Nephron (organoid): Measurements from ENCODE around the gene BDH1.
A peak's percentile ranks its signal among the peaks of the same experiment; 100 is the strongest.
"Not testable (repeated sequence)": the region's sequence is repeated elsewhere in the genome, so short reads cannot be mapped to it uniquely, and the experiment has no call there.

Source experiments
- H3K27ac Mint-ChIP-seq, 3 experiments: 2 replicates each; pipeline ENCODE4 v1.8.0; 2020; ENCODE audit warnings: mixed read lengths in 3 of 3, mild to moderate bottlenecking in 2 of 3, moderate library complexity in 1 of 3
- H3K27me3 Mint-ChIP-seq: 2 replicates; pipeline ENCODE4 v1.8.0; 2021; ENCODE audit warnings: low read depth, mild to moderate bottlenecking, moderate library complexity, mixed read lengths
- H3K36me3 Mint-ChIP-seq: 2 replicates; pipeline ENCODE4 v1.8.0; 2020; ENCODE audit warnings: low read depth, mixed read lengths
- H3K4me1 Mint-ChIP-seq: 2 replicates; pipeline ENCODE4 v1.8.0; 2020; ENCODE audit warnings: mixed read lengths
- H3K4me3 Mint-ChIP-seq, 3 experiments: 2 replicates each; pipeline ENCODE4 v1.8.0; 2020; ENCODE audit warnings: mild to moderate bottlenecking in 3 of 3, mixed read lengths in 3 of 3, moderate library complexity in 2 of 3
- H3K9me3 Mint-ChIP-seq: 2 replicates; pipeline ENCODE4 v1.8.0; 2020; ENCODE audit warnings: mixed read lengths
- TF ChIP-seq, protein P1 (sequence below), 3 experiments: fragments of 200-600 bp; sonication (generic); IDR thresholded peaks; one replicate each; pipeline ENCODE4 v1.5.0; 2021; ENCODE audit warnings: antibody characterized with exemption in 3 of 3; ENCODE audit not compliant: unreplicated experiment in 3 of 3

BDH1 gene

GRCh38 chr3:197555281-197556261, at the start of gene BDH1:
Gene BDH1 (minus strand): TSS chr3:197555968. CDS start chr3:197546443, 9,525 bp downstream.
- Mint-ChIP-seq H3K27me3 (peaks cover 41% of the 10 kb centered on the region), H3K36me3 (no peaks in the 10 kb centered on the region), H3K4me1 (peaks cover 6% of the 10 kb centered on the region), H3K9me3 (no peaks in the 10 kb centered on the region), H3K27ac (peak within 1 kb of the TSS in 1 of 3 experiments; percentile 43), H3K4me3 (peak within 1 kb of the TSS; percentile 84 to 91 (median 87))
- TF ChIP-seq, protein P1, sequence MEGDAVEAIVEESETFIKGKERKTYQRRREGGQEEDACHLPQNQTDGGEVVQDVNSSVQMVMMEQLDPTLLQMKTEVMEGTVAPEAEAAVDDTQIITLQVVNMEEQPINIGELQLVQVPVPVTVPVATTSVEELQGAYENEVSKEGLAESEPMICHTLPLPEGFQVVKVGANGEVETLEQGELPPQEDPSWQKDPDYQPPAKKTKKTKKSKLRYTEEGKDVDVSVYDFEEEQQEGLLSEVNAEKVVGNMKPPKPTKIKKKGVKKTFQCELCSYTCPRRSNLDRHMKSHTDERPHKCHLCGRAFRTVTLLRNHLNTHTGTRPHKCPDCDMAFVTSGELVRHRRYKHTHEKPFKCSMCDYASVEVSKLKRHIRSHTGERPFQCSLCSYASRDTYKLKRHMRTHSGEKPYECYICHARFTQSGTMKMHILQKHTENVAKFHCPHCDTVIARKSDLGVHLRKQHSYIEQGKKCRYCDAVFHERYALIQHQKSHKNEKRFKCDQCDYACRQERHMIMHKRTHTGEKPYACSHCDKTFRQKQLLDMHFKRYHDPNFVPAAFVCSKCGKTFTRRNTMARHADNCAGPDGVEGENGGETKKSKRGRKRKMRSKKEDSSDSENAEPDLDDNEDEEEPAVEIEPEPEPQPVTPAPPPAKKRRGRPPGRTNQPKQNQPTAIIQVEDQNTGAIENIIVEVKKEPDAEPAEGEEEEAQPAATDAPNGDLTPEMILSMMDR (IDR thresholded peaks at IDR 0.05; ENCODE audit: unreplicated experiment in 3 of 3) = peak in 1 of 3 experiments; percentile 6

DNA sequence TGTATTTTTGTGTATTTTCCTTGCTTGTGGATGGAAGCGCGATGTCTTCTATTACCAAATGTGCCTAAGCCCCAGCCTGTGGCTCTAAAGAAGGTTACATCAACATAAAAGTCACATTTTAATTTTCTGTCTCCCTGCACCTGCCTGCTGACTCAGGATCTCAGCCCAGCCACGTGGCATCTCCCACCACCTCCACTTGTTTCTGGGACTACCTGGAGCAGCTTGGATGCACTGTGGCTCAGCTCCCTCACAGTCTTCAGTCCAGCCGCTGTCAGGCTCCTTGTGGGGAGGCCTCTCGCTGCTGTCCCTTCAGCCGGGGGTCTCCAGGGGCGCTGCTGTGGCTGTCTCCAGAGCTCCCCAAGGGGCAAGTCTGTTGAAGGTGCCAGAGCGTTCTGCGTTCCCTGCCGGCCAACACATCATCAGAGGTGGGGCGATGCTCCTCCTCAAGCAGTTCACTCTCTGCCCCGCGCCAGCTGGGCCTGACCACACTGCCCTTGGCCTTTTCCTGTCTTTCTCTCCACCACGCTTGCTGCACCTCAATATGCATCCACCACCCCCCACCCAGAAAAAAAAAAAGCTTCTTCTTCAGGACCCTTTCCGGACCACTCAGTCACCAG, 47.7 kb upstream of the BDH1 start:
- no peak overlapping the region for H3K4me3 Mint-ChIP-seq
- peaks cover 11% of the 10 kb centered on the region for H3K9me3 Mint-ChIP-seq
- H3K27ac Mint-ChIP-seq = no peak overlapping the region
- H3K27me3 Mint-ChIP-seq = no peaks in the 10 kb centered on the region
- TF ChIP-seq, protein P1 (IDR thresholded peaks at IDR 0.05; ENCODE audit: unreplicated experiment in 3 of 3) = no peak
- H3K4me1 Mint-ChIP-seq = peaks cover 6% of the 10 kb centered on the region
- H3K36me3 Mint-ChIP-seq = peaks cover 64% of the 10 kb centered on the region

GRCh38 chr3:197602351-197602750, 46.6 kb upstream of the BDH1 start:
- not testable (repeated sequence) for H3K4me1 Mint-ChIP-seq, H3K27me3 Mint-ChIP-seq, H3K4me3 Mint-ChIP-seq, H3K27ac Mint-ChIP-seq
- peaks cover 54% of the 10 kb centered on the region for H3K36me3 Mint-ChIP-seq
- peaks cover 11% of the 10 kb centered on the region for H3K9me3 Mint-ChIP-seq

DNA sequence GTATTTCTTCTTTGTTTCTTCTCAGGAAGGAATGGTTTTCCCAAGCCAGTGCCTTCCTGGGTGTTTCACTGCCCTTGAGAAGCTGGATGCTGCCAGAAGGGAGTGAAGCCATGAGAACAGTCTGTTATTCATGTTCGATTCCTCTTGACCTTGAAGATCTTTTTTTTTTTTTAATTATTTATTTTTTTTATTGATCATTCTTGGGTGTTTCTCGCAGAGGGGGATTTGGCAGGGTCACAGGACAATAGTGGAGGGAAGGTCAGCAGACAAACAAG, 45.7 kb upstream of the BDH1 start:
- not testable (repeated sequence) for H3K27me3 Mint-ChIP-seq, H3K4me1 Mint-ChIP-seq, H3K4me3 Mint-ChIP-seq, H3K27ac Mint-ChIP-seq
- H3K9me3 Mint-ChIP-seq = peaks cover 11% of the 10 kb centered on the region
- H3K36me3 Mint-ChIP-seq = peaks cover 45% of the 10 kb centered on the region

- H3K4me1 Mint-ChIP-seq = peaks cover 6% of the 10 kb centered on the region
These were observed 45.2 kb upstream of the BDH1 start for GRCh38 chr3:197600796-197601565.

GRCh38 chr3:197599089-197599765, 43.5 kb upstream of the BDH1 start:
- Mint-ChIP-seq H3K36me3 (peaks cover 27% of the 10 kb centered on the region), H3K4me3 (no peak overlapping the region), H3K27me3 (no peaks in the 10 kb centered on the region), H3K9me3 (peaks cover 11% of the 10 kb centered on the region), H3K4me1 (peaks cover 6% of the 10 kb centered on the region), H3K27ac (peak overlapping the region in 1 of 3 experiments; percentile 40)
- TF ChIP-seq, protein P1 (IDR thresholded peaks at IDR 0.05; ENCODE audit: unreplicated experiment in 3 of 3) = peak; percentile 81 to 94 (median 90)

More at GRCh38 chr3:197600796-197601565, 45.2 kb upstream of the BDH1 start:
- Mint-ChIP-seq H3K36me3 (peaks cover 40% of the 10 kb centered on the region), H3K4me3 (no peak overlapping the region), H3K27ac (no peak overlapping the region), H3K27me3 (no peaks in the 10 kb centered on the region), H3K9me3 (peaks cover 11% of the 10 kb centered on the region)
- TF ChIP-seq, protein P1 (IDR thresholded peaks at IDR 0.05; ENCODE audit: unreplicated experiment in 3 of 3) = no peak
